A673 (cell line): Measurements from ENCODE around the gene CCDC74B.

Source experiments
- CTCF ChIP-seq: fragments of 300-800, 200-600 bp; sonication (generic); conservative IDR thresholded peaks from 2 replicates; pipeline ENCODE4 v1.5.1; 2017; ENCODE audit warnings: low read depth, mild to moderate bottlenecking, antibody characterized with exemption, low read length, moderate library complexity, mixed read lengths
- EZH2 ChIP-seq: fragments of 200-600 bp; sonication (generic); IDR thresholded peaks from 2 replicates; pipeline ENCODE4 v1.6.1; 2017; ENCODE audit warnings: borderline replicate concordance, low read depth, mild to moderate bottlenecking, mixed read lengths, antibody characterized with exemption, low read length; ENCODE audit not compliant: poor library complexity, severe bottlenecking

GRCh38 chr2:130165293-130166016 is 20.5 kb upstream of the CCDC74B start:
- TF ChIP-seq CTCF (no peak), EZH2 (no peak)
